Measurements from ENCODE around the gene GALNT14.

Gene GALNT14

GRCh38 chr2:30947686-30948085 is 190.6 kb downstream of the GALNT14 start:
- no peak for TF ChIP-seq PATZ1 (tag by site-specific recombination; IDR thresholded peaks at IDR 0.05)
- CTCF ChIA-PET: interaction anchor here (0.6 kb wide), 1 partner anchor 244 kb away, joined by 4 read pairs; no protein-coding TSS in a partner anchor
- Histone ChIP-seq H3K9me3 (ENCODE audit: control insufficient read depth, insufficient read depth, low read depth, low read length) (no peaks in the 10 kb centered on the region), H3K36me3 (ENCODE audit: control insufficient read depth in 2 of 2, insufficient read depth in 1 of 2, low read length in 2 of 2) (no peaks in the 10 kb centered on the region), H3K27ac (ENCODE audit: extremely low read depth, low read depth, low read length) (no peak overlapping the region), H3K4me3 (ENCODE audit: low read depth, low read length) (no peak overlapping the region), H3K4me1 (ENCODE audit: control insufficient read depth, insufficient read depth, low read length) (no peaks in the 10 kb centered on the region)
- POLR2A ChIA-PET: no interaction called here

GRCh38 chr2:30942419-30942818 is 195.8 kb downstream of the GALNT14 start:
- ChIA-PET POLR2A (no interaction called here), CTCF (interaction anchor here (0.7 kb wide), 1 partner anchor 221 kb away, joined by 4 read pairs; no protein-coding TSS in a partner anchor)
- Histone ChIP-seq H3K4me3 (ENCODE audit: low read depth, low read length) (no peak overlapping the region), H3K4me1 (ENCODE audit: control insufficient read depth, insufficient read depth, low read length) (no peaks in the 10 kb centered on the region), H3K27ac (ENCODE audit: extremely low read depth, low read depth, low read length) (no peak overlapping the region), H3K9me3 (ENCODE audit: control insufficient read depth, insufficient read depth, low read depth, low read length) (no peaks in the 10 kb centered on the region), H3K36me3 (ENCODE audit: control insufficient read depth in 2 of 2, insufficient read depth in 1 of 2, low read length in 2 of 2) (no peaks in the 10 kb centered on the region)
- TF ChIP-seq ZIC2 (tag by site-specific recombination; IDR thresholded peaks at IDR 0.05) (peak; percentile 68; the same call in 1 of the 2 replicates), ZNF530 (tag by site-specific recombination; IDR thresholded peaks at IDR 0.05; ENCODE audit: low read depth) (no peak), ZNF600 (tag by site-specific recombination; IDR thresholded peaks at IDR 0.05) (no peak), ZBTB6 (tag by site-specific recombination; IDR thresholded peaks at IDR 0.05) (no peak), ZNF148 (tag by site-specific recombination; IDR thresholded peaks at IDR 0.05; ENCODE audit: borderline replicate concordance) (no peak), MZF1 (tag by site-specific recombination; IDR thresholded peaks at IDR 0.05; ENCODE audit: borderline replicate concordance) (no peak), MEIS1 (CRISPR knock-in tag; IDR thresholded peaks at IDR 0.05; ENCODE audit: borderline replicate concordance) (no peak), SALL2 (tag by site-specific recombination; IDR thresholded peaks at IDR 0.05; ENCODE audit: borderline replicate concordance) (no peak)

- H3K4me3 ChIP-seq (ENCODE audit: low read depth, low read length): no peak overlapping the region
- H3K27ac ChIP-seq (ENCODE audit: extremely low read depth, low read depth, low read length): no peak overlapping the region
- POLR2A ChIA-PET: no interaction called here
- no peaks in the 10 kb centered on the region for H3K4me1 ChIP-seq (ENCODE audit: control insufficient read depth, insufficient read depth, low read length)
- H3K9me3 ChIP-seq (ENCODE audit: control insufficient read depth, insufficient read depth, low read depth, low read length): no peaks in the 10 kb centered on the region
- TF ChIP-seq ZNF416 (tag by site-specific recombination; IDR thresholded peaks at IDR 0.05) (no peak), WT1 (tag by site-specific recombination; IDR thresholded peaks at IDR 0.05) (no peak), ZNF341 (tag by site-specific recombination; IDR thresholded peaks at IDR 0.05; ENCODE audit: low read depth) (no peak)
- CTCF ChIA-PET: no interaction called here
- H3K36me3 ChIP-seq (ENCODE audit: control insufficient read depth in 2 of 2, insufficient read depth in 1 of 2, low read length in 2 of 2): no peaks in the 10 kb centered on the region
These were observed 197.4 kb downstream of the GALNT14 start for GRCh38 chr2:30940839-30941238.

- H3K4me1 ChIP-seq (ENCODE audit: control insufficient read depth, insufficient read depth, low read length): no peaks in the 10 kb centered on the region
- ChIA-PET CTCF (interaction anchor here (0.7 to 0.9 kb wide), 2 partner anchors 77 to 114 kb away, joined by 3 read pairs; no protein-coding TSS in a partner anchor), POLR2A (no interaction called here)
- no peaks in the 10 kb centered on the region for H3K9me3 ChIP-seq (ENCODE audit: control insufficient read depth, insufficient read depth, low read depth, low read length)
- no peak overlapping the region for H3K27ac ChIP-seq (ENCODE audit: extremely low read depth, low read depth, low read length)
- TF ChIP-seq ZNF530 (tag by site-specific recombination; IDR thresholded peaks at IDR 0.05; ENCODE audit: low read depth) (no peak), TRIM28 (IDR thresholded peaks at IDR 0.05; ENCODE audit: borderline replicate concordance, low read length) (no peak), ZNF214 (tag by site-specific recombination; IDR thresholded peaks at IDR 0.05; ENCODE audit: borderline replicate concordance) (no peak), ZNF423 (tag by site-specific recombination; IDR thresholded peaks at IDR 0.05) (no peak), ZNF558 (tag by site-specific recombination; IDR thresholded peaks at IDR 0.05) (no peak), ZBTB10 (tag by site-specific recombination; IDR thresholded peaks at IDR 0.05) (no peak), KLF8 (tag by site-specific recombination; IDR thresholded peaks at IDR 0.05) (no peak), ZNF416 (tag by site-specific recombination; IDR thresholded peaks at IDR 0.05) (no peak), ZNF514 (tag by site-specific recombination; IDR thresholded peaks at IDR 0.05) (no peak), ZNF184 (tag by site-specific recombination; IDR thresholded peaks at IDR 0.05) (no peak)
- H3K4me3 ChIP-seq (ENCODE audit: low read depth, low read length): no peak overlapping the region
- no peaks in the 10 kb centered on the region for H3K36me3 ChIP-seq (ENCODE audit: control insufficient read depth in 2 of 2, insufficient read depth in 1 of 2, low read length in 2 of 2)
These were observed 198.9 kb downstream of the GALNT14 start for GRCh38 chr2:30939364-30939763.
